Mesenchymal stem cell (in vitro differentiated cells and primary cell): ENCODE results near the gene FAM13A.

Experiments
- DNase-seq: peaks from one replicate; pipeline ENCODE4 v3.0.0-alpha.2; 2013
- H2AFZ ChIP-seq: one replicate; pipeline ENCODE4 v1.6.1; 2013; ENCODE audit warnings: low read depth, mild to moderate bottlenecking, control low read depth, inconsistent platforms, low read length, moderate library complexity
- H2AK5ac ChIP-seq: 2 replicates; pipeline ENCODE4 v1.6.1; 2013; ENCODE audit warnings: low read length, moderate library complexity, mild to moderate bottlenecking, inconsistent platforms; ENCODE audit not compliant: severe bottlenecking
- H2BK120ac ChIP-seq: one replicate; pipeline ENCODE4 v1.6.1; 2013; ENCODE audit warnings: low read depth, mild to moderate bottlenecking, inconsistent platforms, low read length, moderate library complexity
- H2BK12ac ChIP-seq, 2 experiments: one replicate each; pipeline ENCODE4 v1.6.1; 2013; ENCODE audit warnings: inconsistent platforms in 2 of 2, low read length in 2 of 2, mild to moderate bottlenecking in 2 of 2, moderate library complexity in 2 of 2, control low read depth in 1 of 2
- H2BK15ac ChIP-seq: one replicate; pipeline ENCODE4 v1.6.1; 2013; ENCODE audit warnings: mild to moderate bottlenecking, low read depth, inconsistent platforms; ENCODE audit not compliant: poor library complexity, severe bottlenecking
- H2BK5ac ChIP-seq: 2 replicates; pipeline ENCODE4 v1.6.1; 2013; ENCODE audit warnings: low read depth, mild to moderate bottlenecking, low read length, control low read depth, inconsistent platforms; ENCODE audit not compliant: poor library complexity, severe bottlenecking
- H3K14ac ChIP-seq, 2 experiments: one replicate each; pipeline ENCODE4 v1.6.1; 2013; ENCODE audit warnings: inconsistent platforms in 2 of 2, low read length in 2 of 2, control low read depth in 1 of 2, mild to moderate bottlenecking in 1 of 2, moderate library complexity in 1 of 2
- H3K18ac ChIP-seq, 2 experiments: one replicate each; pipeline ENCODE4 v1.6.1; 2013; ENCODE audit warnings: inconsistent platforms in 2 of 2, low read length in 2 of 2, control low read depth in 1 of 2, low read depth in 1 of 2, mild to moderate bottlenecking in 1 of 2
- H3K23ac ChIP-seq, 2 experiments: one replicate each; pipeline ENCODE4 v1.6.1; 2013; ENCODE audit warnings: inconsistent platforms in 2 of 2, low read length in 2 of 2, mild to moderate bottlenecking in 2 of 2, moderate library complexity in 2 of 2, control low read depth in 1 of 2
- H3K27ac ChIP-seq: 2 replicates; pipeline ENCODE4 v1.5.1; 2013; ENCODE audit warnings: mild to moderate bottlenecking, moderate library complexity, low read length, control low read depth, inconsistent platforms; ENCODE audit not compliant: poor library complexity, severe bottlenecking
- H3K27me3 ChIP-seq, 2 experiments: 2 replicates each; pipeline versions ENCODE4 v1.6.1 to v1.7.0; 2013; ENCODE audit warnings: low read length in 2 of 2, mild to moderate bottlenecking in 2 of 2, moderate library complexity in 2 of 2, control low read depth in 1 of 2, inconsistent platforms in 1 of 2; ENCODE audit not compliant: control insufficient read depth in 1 of 2, insufficient read depth in 1 of 2
- H3K36me3 ChIP-seq, 2 experiments: 2 replicates each; pipeline versions ENCODE4 v1.6.1 to v1.7.0; 2013; ENCODE audit warnings: low read length in 2 of 2, control low read depth in 1 of 2, inconsistent platforms in 1 of 2, low read depth in 1 of 2, mild to moderate bottlenecking in 1 of 2; ENCODE audit not compliant: insufficient read depth in 2 of 2, control insufficient read depth in 1 of 2
- H3K4ac ChIP-seq, 2 experiments: one replicate each; pipeline ENCODE4 v1.6.1; 2013; ENCODE audit warnings: inconsistent platforms in 2 of 2, low read length in 2 of 2, mild to moderate bottlenecking in 2 of 2, moderate library complexity in 2 of 2, control low read depth in 1 of 2, low read depth in 1 of 2
- H3K4me1 ChIP-seq: 2 replicates; pipeline ENCODE4 v1.6.1; 2013; ENCODE audit warnings: low read depth, low read length, control low read depth; ENCODE audit not compliant: control insufficient read depth, insufficient read depth
- H3K4me2 ChIP-seq: 2 replicates; pipeline ENCODE4 v1.6.1; 2013; ENCODE audit warnings: low read length, mild to moderate bottlenecking, inconsistent platforms; ENCODE audit not compliant: poor library complexity, severe bottlenecking
- H3K4me3 ChIP-seq, 2 experiments: 2 replicates each; pipeline versions ENCODE4 v1.5.1 to v1.7.0; 2013; ENCODE audit warnings: low read length in 2 of 2, mild to moderate bottlenecking in 2 of 2, control low read depth in 1 of 2, low read depth in 1 of 2; ENCODE audit not compliant: insufficient read depth in 1 of 2
- H3K79me1 ChIP-seq: replicated peaks from 2 replicates; pipeline ENCODE4 v1.6.1; 2013; ENCODE audit warnings: mild to moderate bottlenecking, control low read depth, low read length, inconsistent platforms; ENCODE audit not compliant: poor library complexity, severe bottlenecking
- H3K9ac ChIP-seq: 2 replicates; pipeline ENCODE4 v1.7.0; 2013; ENCODE audit warnings: mild to moderate bottlenecking, low read length, moderate library complexity
- H3K9me3 ChIP-seq: 2 replicates; pipeline ENCODE4 v1.7.0; 2013; ENCODE audit warnings: mild to moderate bottlenecking, low read length; ENCODE audit not compliant: control insufficient read depth
- H4K8ac ChIP-seq: one replicate; pipeline ENCODE4 v1.6.1; 2013; ENCODE audit warnings: inconsistent platforms, mild to moderate bottlenecking, low read length, moderate library complexity
- H4K91ac ChIP-seq: one replicate; pipeline ENCODE4 v1.6.1; 2013; ENCODE audit warnings: mild to moderate bottlenecking, low read length, inconsistent platforms
- WGBS: methylation state at CpG from one replicate; pipeline ENCODE4 v1.1.7; 2013; ENCODE audit warnings: mixed read lengths; 5-methylcytosine and 5-hydroxymethylcytosine counted together

The FAM13A gene

GRCh38 chr4:88940506-88940905 lies 116.5 kb downstream of the FAM13A start:
- no peaks in the 10 kb centered on the region for H3K79me1 ChIP-seq
- WGBS, result 100% methylated on average over 1 of the region's 2 CpGs
- H3K18ac ChIP-seq, result no peak overlapping the region
- H3K4me3 ChIP-seq, result no peak overlapping the region
- no peak overlapping the region for H3K23ac ChIP-seq
- no peak overlapping the region for H4K91ac ChIP-seq
- H3K27ac ChIP-seq, result no peak overlapping the region
- no peaks in the 10 kb centered on the region for H3K27me3 ChIP-seq
- DNase-seq, result no peak
- H3K36me3 ChIP-seq, result no peaks in the 10 kb centered on the region
- no peak overlapping the region for H2BK5ac ChIP-seq
- H3K4ac ChIP-seq, result no peak overlapping the region
- H2AK5ac ChIP-seq, result no peak overlapping the region
- no peak overlapping the region for H4K8ac ChIP-seq
- H3K4me2 ChIP-seq, result no peak overlapping the region
- H2BK15ac ChIP-seq, result no peak overlapping the region
- H2BK12ac ChIP-seq, result no peak overlapping the region
- no peaks in the 10 kb centered on the region for H3K9me3 ChIP-seq
- peaks cover 1% of the 10 kb centered on the region for H3K4me1 ChIP-seq
- H2AFZ ChIP-seq, result no peak overlapping the region
- no peak overlapping the region for H3K14ac ChIP-seq
- no peak overlapping the region for H3K9ac ChIP-seq
- H2BK120ac ChIP-seq, result no peak overlapping the region

GRCh38 chr4:88939697-88940096 lies 117.3 kb downstream of the FAM13A start:
- 98% methylated on average over 3 of the region's 3 CpGs for WGBS
- no peaks in the 10 kb centered on the region for H3K79me1 ChIP-seq
- no peak overlapping the region for H3K14ac ChIP-seq

GRCh38 chr4:88938138-88938537 lies 118.8 kb downstream of the FAM13A start:
- Histone ChIP-seq H2BK15ac (no peak overlapping the region), H4K8ac (no peak overlapping the region), H3K9me3 (no peaks in the 10 kb centered on the region), H3K36me3 (no peaks in the 10 kb centered on the region), H3K27me3 (no peaks in the 10 kb centered on the region), H2AFZ (no peak overlapping the region), H3K14ac (no peak overlapping the region), H2BK5ac (no peak overlapping the region), H3K4ac (no peak overlapping the region), H3K9ac (peak overlapping the region; percentile 35), H2BK120ac (no peak overlapping the region), H3K4me1 (peaks cover 1% of the 10 kb centered on the region), H3K4me2 (no peak overlapping the region), H3K79me1 (no peaks in the 10 kb centered on the region), H2BK12ac (no peak overlapping the region), H3K4me3 (no peak overlapping the region), H3K27ac (no peak overlapping the region), H3K23ac (no peak overlapping the region), H2AK5ac (no peak overlapping the region), H3K18ac (no peak overlapping the region), H4K91ac (no peak overlapping the region)
- peak; percentile 91 for DNase-seq

More at GRCh38 chr4:88939697-88940096, 117.3 kb downstream of the FAM13A start:
- no peak overlapping the region for H3K27ac ChIP-seq
- no peaks in the 10 kb centered on the region for H3K36me3 ChIP-seq
- H2BK120ac ChIP-seq, result no peak overlapping the region
- no peak overlapping the region for H2BK5ac ChIP-seq
- no peak overlapping the region for H2BK12ac ChIP-seq
- H4K8ac ChIP-seq, result no peak overlapping the region
- H2AK5ac ChIP-seq, result no peak overlapping the region
- no peak overlapping the region for H3K4me3 ChIP-seq
- no peak overlapping the region for H3K4me2 ChIP-seq
- no peak overlapping the region for H3K4ac ChIP-seq
- no peak overlapping the region for H3K23ac ChIP-seq
- no peaks in the 10 kb centered on the region for H3K27me3 ChIP-seq
- no peak overlapping the region for H3K18ac ChIP-seq
- no peak overlapping the region for H4K91ac ChIP-seq
- no peak overlapping the region for H2AFZ ChIP-seq
- no peak for DNase-seq
- no peak overlapping the region for H3K9ac ChIP-seq
- H3K9me3 ChIP-seq, result no peaks in the 10 kb centered on the region
- no peak overlapping the region for H2BK15ac ChIP-seq
- H3K4me1 ChIP-seq, result peaks cover 1% of the 10 kb centered on the region

GRCh38 chr4:88937081-88937480 lies 119.9 kb downstream of the FAM13A start:
- DNase-seq, result peak; percentile 12
- no peak overlapping the region for H3K4ac ChIP-seq
- no peaks in the 10 kb centered on the region for H3K79me1 ChIP-seq
- H2BK120ac ChIP-seq, result no peak overlapping the region
- H3K18ac ChIP-seq, result no peak overlapping the region
- peaks cover 1% of the 10 kb centered on the region for H3K4me1 ChIP-seq
- no peaks in the 10 kb centered on the region for H3K9me3 ChIP-seq
- WGBS, result 60% methylated on average over 2 of the region's 2 CpGs
- H3K14ac ChIP-seq, result no peak overlapping the region
- no peak overlapping the region for H2AFZ ChIP-seq
- no peak overlapping the region for H3K27ac ChIP-seq
- H2BK15ac ChIP-seq, result no peak overlapping the region
- H4K91ac ChIP-seq, result no peak overlapping the region
- no peak overlapping the region for H2AK5ac ChIP-seq
- no peak overlapping the region for H4K8ac ChIP-seq
- peak overlapping the region; percentile 7 for H3K9ac ChIP-seq
- no peak overlapping the region for H2BK12ac ChIP-seq
- H3K4me2 ChIP-seq, result no peak overlapping the region
- H3K23ac ChIP-seq, result no peak overlapping the region
- no peak overlapping the region for H2BK5ac ChIP-seq
- no peaks in the 10 kb centered on the region for H3K27me3 ChIP-seq
- no peak overlapping the region for H3K4me3 ChIP-seq
- no peaks in the 10 kb centered on the region for H3K36me3 ChIP-seq
